HG03064 (cell line): ENCODE data around the gene CYFIP2.
"Not testable (repeated sequence)": the region's sequence is repeated elsewhere in the genome, so short reads cannot be mapped to it uniquely, and the experiment has no call there.

Experiments
- ATAC-seq: cut with Tn5 transposase; IDR thresholded peaks from one replicate; pipeline ENCODE4 v1.9.1; 2021; ENCODE audit warnings: low read depth; ENCODE audit not compliant: unreplicated experiment

Gene CYFIP2

GRCh38 chr5:157265714-157266285, at the start of gene CYFIP2:
Gene CYFIP2 (plus strand): TSS chr5:157266123. CDS start chr5:157285362, 19,239 bp downstream.
- peak; percentile 89 for ATAC-seq

- no peak for ATAC-seq
Observed at GRCh38 chr5:157216391-157217142, 49.4 kb upstream of the CYFIP2 start.

- no peak for ATAC-seq
Observed at GRCh38 chr5:157217289-157218024, 48.5 kb upstream of the CYFIP2 start.

- peak; percentile 38 for ATAC-seq
Observed at GRCh38 chr5:157219491-157220271, 46.2 kb upstream of the CYFIP2 start.

- ATAC-seq = no peak
Observed at GRCh38 chr5:157221959-157222358, 44.0 kb upstream of the CYFIP2 start.

- no peak for ATAC-seq
Observed at GRCh38 chr5:157222506-157223230, 43.3 kb upstream of the CYFIP2 start.

GRCh38 chr5:157225469-157226422, 40.2 kb upstream of the CYFIP2 start:
- ATAC-seq = no peak

GRCh38 chr5:157230610-157231009, 35.3 kb upstream of the CYFIP2 start:
- no peak for ATAC-seq

- no peak for ATAC-seq
Observed at GRCh38 chr5:157232706-157233105, 33.2 kb upstream of the CYFIP2 start.

GRCh38 chr5:157233515-157233914, 32.4 kb upstream of the CYFIP2 start:
- ATAC-seq = no peak

GRCh38 chr5:157236423-157236822, 29.5 kb upstream of the CYFIP2 start:
- no peak for ATAC-seq

GRCh38 chr5:157241483-157241882, 24.4 kb upstream of the CYFIP2 start:
- ATAC-seq = no peak

GRCh38 chr5:157244704-157245103, 21.2 kb upstream of the CYFIP2 start:
- ATAC-seq = not testable (repeated sequence)

- ATAC-seq = no peak
Observed at GRCh38 chr5:157245476-157245875, 20.4 kb upstream of the CYFIP2 start.

GRCh38 chr5:157245886-157246285, 20.0 kb upstream of the CYFIP2 start:
- no peak for ATAC-seq

GRCh38 chr5:157247267-157247666, 18.7 kb upstream of the CYFIP2 start:
- ATAC-seq = no peak

- ATAC-seq = no peak
Observed at GRCh38 chr5:157248821-157249470, 17.0 kb upstream of the CYFIP2 start.

GRCh38 chr5:157252711-157253465, 13.0 kb upstream of the CYFIP2 start:
- peak; percentile 95 for ATAC-seq
